Activated B cell treated with CpG ODN at 0.5 μM for 24 hours (primary cell): Measurements from ENCODE around the gene RFX2. TPM values are rescaled to one million over a fixed set of nuclear protein-coding genes. Genes with fewer than 3 reads are reported as not detected.

Source experiments
- ATAC-seq: fragments of 200-7000 bp; cut with Tn5 transposase; one replicate; pipeline ENCODE4 v1.10.0; 2021; ENCODE audit warnings: low read depth, mild to moderate bottlenecking, moderate library complexity
- CTCF ChIA-PET: fragments of 350-600 bp; sonication (Branson Sonifier 250); formaldehyde crosslinking; loops from one replicate; lab custom pipeline; 2021; ENCODE audit warnings: antibody characterized with exemption; lab: Charles Lee
- POLR2A ChIA-PET: fragments of 350-600 bp; sonication (Branson Sonifier 250); formaldehyde crosslinking; loops from one replicate; lab custom pipeline; 2021; ENCODE audit warnings: antibody characterized with exemption; lab: Charles Lee
- DNase-seq: peaks from one replicate; pipeline ENCODE4 v3.0.0; 2022
- H3K27ac Mint-ChIP-seq: one replicate; pipeline ENCODE4 v1.8.0; 2020; ENCODE audit warnings: mixed read lengths
- H3K27me3 Mint-ChIP-seq: one replicate; pipeline ENCODE4 v1.8.0; 2021; ENCODE audit warnings: mixed read lengths
- H3K36me3 Mint-ChIP-seq: one replicate; pipeline ENCODE4 v1.8.0; 2021; ENCODE audit warnings: low read depth, mixed read lengths
- H3K4me1 Mint-ChIP-seq: one replicate; pipeline ENCODE4 v1.8.0; 2021; ENCODE audit warnings: mixed read lengths
- H3K4me3 Mint-ChIP-seq: one replicate; pipeline ENCODE4 v1.8.0; 2020; ENCODE audit warnings: mild to moderate bottlenecking, mixed read lengths
- H3K9me3 Mint-ChIP-seq: one replicate; pipeline ENCODE4 v1.8.0; 2020; ENCODE audit warnings: mixed read lengths
- CTCF ChIP-seq: fragments of 200-600 bp; IDR thresholded peaks from one replicate; pipeline ENCODE4 v1.8.0; 2022; ENCODE audit warnings: antibody characterized with exemption, mild to moderate bottlenecking
- intact Hi-C: fragments of 100-400 bp; cut with micrococcal nuclease; formaldehyde crosslinking; loops from one replicate; pipeline ENCODE4 v1.15.1; 2024
- total RNA-seq: library from RNA; stranded (reverse); gene quantifications from 2 replicates; pipeline ENCODE4 v1.2.3, GENCODE V29; 2022

RFX2 gene
- total RNA-seq, 1 donor from 2014 or later: 7.0 TPM

- POLR2A ChIA-PET: no interaction called here
- H3K4me3 Mint-ChIP-seq: peak overlapping the region; percentile 47
- TF ChIP-seq CTCF: no peak
Observed at GRCh38 chr19:6069268-6069791, 41.0 kb downstream of the RFX2 start.

GRCh38 chr19:6068711-6069110 lies 41.6 kb downstream of the RFX2 start:
- H3K27ac Mint-ChIP-seq: no peak overlapping the region
- H3K9me3 Mint-ChIP-seq: no peaks in the 10 kb centered on the region
- peaks cover 7% of the 10 kb centered on the region for H3K27me3 Mint-ChIP-seq
- POLR2A ChIA-PET: no interaction called here
- no peaks in the 10 kb centered on the region for H3K36me3 Mint-ChIP-seq
- TF ChIP-seq CTCF: no peak
- no peak overlapping the region for H3K4me3 Mint-ChIP-seq
- no peak for DNase-seq
- ATAC-seq: no peak
- CTCF ChIA-PET: no interaction called here
- H3K4me1 Mint-ChIP-seq: peaks cover 8% of the 10 kb centered on the region
- intact Hi-C loops: loop anchor here (2.0 kb wide), 1 partner anchor 18 kb away; no protein-coding TSS in a partner anchor

More at GRCh38 chr19:6069268-6069791, 41.0 kb downstream of the RFX2 start:
- intact Hi-C loops: loop anchor here (2.0 kb wide), 1 partner anchor 17 kb away; no protein-coding TSS in a partner anchor
- peak; percentile 62 for ATAC-seq
- Mint-ChIP-seq H3K27me3 (peaks cover 5% of the 10 kb centered on the region), H3K9me3 (no peaks in the 10 kb centered on the region), H3K36me3 (no peaks in the 10 kb centered on the region), H3K27ac (peak overlapping the region; percentile 57), H3K4me1 (peaks cover 8% of the 10 kb centered on the region)
- CTCF ChIA-PET: no interaction called here
- no peak for DNase-seq

GRCh38 chr19:6067975-6068374 lies 42.3 kb downstream of the RFX2 start:
- ChIA-PET POLR2A (no interaction called here), CTCF (interaction anchor here (1.0 kb wide), 1 partner anchor 19 kb away, joined by 3 read pairs; no protein-coding TSS in a partner anchor)
- Mint-ChIP-seq H3K4me3 (no peak overlapping the region), H3K4me1 (peaks cover 8% of the 10 kb centered on the region), H3K27me3 (peaks cover 7% of the 10 kb centered on the region), H3K36me3 (no peaks in the 10 kb centered on the region), H3K27ac (no peak overlapping the region), H3K9me3 (no peaks in the 10 kb centered on the region)
- intact Hi-C loops: loop anchor here (2.0 kb wide), 1 partner anchor 19 kb away; no protein-coding TSS in a partner anchor
- no peak for DNase-seq
- no peak for TF ChIP-seq CTCF
- no peak for ATAC-seq

GRCh38 chr19:6066661-6067646 lies 43.3 kb downstream of the RFX2 start:
- Mint-ChIP-seq H3K4me3 (no peak overlapping the region), H3K9me3 (no peaks in the 10 kb centered on the region), H3K27ac (no peak overlapping the region), H3K36me3 (no peaks in the 10 kb centered on the region), H3K4me1 (peaks cover 8% of the 10 kb centered on the region), H3K27me3 (peaks cover 7% of the 10 kb centered on the region)
- no peak for TF ChIP-seq CTCF
- CTCF ChIA-PET: interaction anchor here (1.0 kb wide), 1 partner anchor 18 kb away, joined by 3 read pairs; no protein-coding TSS in a partner anchor
- intact Hi-C loops: no loop called here
- POLR2A ChIA-PET: no interaction called here
- ATAC-seq: no peak
- no peak for DNase-seq
